Common myeloid progenitor, CD34-positive (primary cell): ENCODE results near the gene RAP2A.

ENCODE experiments used
- CTCF ChIA-PET: fragments of 350-600 bp; sonication (Branson Sonifier 250); formaldehyde crosslinking; loops from one replicate; lab custom pipeline; 2021; ENCODE audit warnings: antibody characterized with exemption; lab: Charles Lee
- POLR2A ChIA-PET: fragments of 350-600 bp; sonication (Branson Sonifier 250); formaldehyde crosslinking; loops from one replicate; lab custom pipeline; 2021; ENCODE audit warnings: antibody characterized with exemption; lab: Charles Lee
- DNase-seq, 3 donors: peaks; one replicate each; pipeline versions ENCODE4 v3.0.0 to v3.0.0-alpha.2; 2013
- H3K27ac ChIP-seq, 2 experiments: 1 replicate in 1 of 2; 2 replicates in 1 of 2; pipeline ENCODE4 v1.7.0; 2013; ENCODE audit warnings: inconsistent platforms in 2 of 2, low read length in 2 of 2, mild to moderate bottlenecking in 2 of 2, low read depth in 1 of 2, moderate library complexity in 1 of 2; ENCODE audit not compliant: severe bottlenecking in 2 of 2, insufficient read depth in 1 of 2, poor library complexity in 1 of 2
- H3K27me3 ChIP-seq, 5 experiments: replicated peaks in 2 of 5; 1 replicate in 3 of 5; 2 replicates in 2 of 5; pipeline versions ENCODE4 v1.6.1 to v1.7.0; 2013; ENCODE audit warnings: low read length in 4 of 5, mild to moderate bottlenecking in 2 of 5, moderate library complexity in 2 of 5, inconsistent platforms in 1 of 5; ENCODE audit not compliant: insufficient read depth in 5 of 5, control insufficient read depth in 4 of 5
- H3K36me3 ChIP-seq, 4 experiments: 1 replicate in 2 of 4; 2 replicates in 2 of 4; pipeline versions ENCODE4 v1.6.1 to v1.7.0; 2013; ENCODE audit warnings: low read length in 3 of 4, control low read depth in 1 of 4, mild to moderate bottlenecking in 1 of 4; ENCODE audit not compliant: control insufficient read depth in 4 of 4, insufficient read depth in 4 of 4
- H3K4me1 ChIP-seq, 4 experiments: 1 replicate in 3 of 4; 2 replicates in 1 of 4; pipeline versions ENCODE4 v1.6.1 to v1.7.1; 2013; ENCODE audit warnings: low read length in 3 of 4, mild to moderate bottlenecking in 3 of 4, control low read depth in 1 of 4, inconsistent platforms in 1 of 4, moderate library complexity in 1 of 4; ENCODE audit not compliant: control insufficient read depth in 4 of 4, insufficient read depth in 4 of 4; ENCODE audit errors: control extremely low read depth in 1 of 4
- H3K4me3 ChIP-seq, 7 experiments: 1 replicate in 4 of 7; 2 replicates in 3 of 7; pipeline versions ENCODE4 v1.5.1 to v1.7.0; 2013; ENCODE audit warnings: mild to moderate bottlenecking in 7 of 7, low read length in 6 of 7, moderate library complexity in 6 of 7, inconsistent platforms in 2 of 7, low read depth in 2 of 7, control low read depth in 1 of 7; ENCODE audit not compliant: insufficient read depth in 4 of 7, control insufficient read depth in 1 of 7; ENCODE audit errors: extremely low read depth in 1 of 7
- H3K9me3 ChIP-seq, 5 experiments: 1 replicate in 4 of 5; 2 replicates in 1 of 5; pipeline versions ENCODE4 v1.6.1 to v1.7.1; 2013; ENCODE audit warnings: low read length in 4 of 5, mild to moderate bottlenecking in 2 of 5, inconsistent platforms in 1 of 5, low read depth in 1 of 5, moderate library complexity in 1 of 5; ENCODE audit not compliant: control insufficient read depth in 4 of 5, insufficient read depth in 2 of 5; ENCODE audit errors: control extremely low read depth in 1 of 5
- WGBS: methylation state at CpG from one replicate; pipeline ENCODE4 v1.1.5; 2013; ENCODE audit not compliant: insufficient coverage; 5-methylcytosine and 5-hydroxymethylcytosine counted together

The RAP2A gene

DNA sequence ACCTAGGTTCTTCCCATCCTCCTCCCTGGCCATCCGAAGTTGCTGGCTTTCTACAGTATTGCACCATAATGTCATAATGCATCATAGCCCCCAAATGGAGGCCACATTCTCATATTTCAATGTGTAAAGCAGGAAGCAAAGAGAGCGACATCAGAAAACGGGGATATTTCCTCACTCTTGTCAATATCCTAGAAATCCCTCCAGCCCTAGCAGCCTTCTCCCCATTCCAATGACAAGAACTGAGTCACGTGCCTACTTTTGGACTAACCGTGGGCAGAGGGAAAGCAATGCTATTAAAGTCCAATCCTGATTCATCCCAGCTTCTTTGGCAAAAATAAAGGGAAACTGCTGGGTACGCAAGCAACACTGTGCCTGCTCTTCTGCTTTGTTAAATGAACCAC, 4.3 kb upstream of the RAP2A start:
- H3K27ac ChIP-seq, result no peak overlapping the region
- peaks cover 2 to 19% (median 4%) of the 10 kb centered on the region in 4 experiments for H3K4me1 ChIP-seq
- H3K27me3 ChIP-seq, result no peaks in the 10 kb centered on the region
- ChIA-PET POLR2A (no interaction called here), CTCF (no interaction called here)
- H3K4me3 ChIP-seq, result no peak overlapping the region
- no peak for DNase-seq
- no peaks in the 10 kb centered on the region for H3K36me3 ChIP-seq
- 100% methylated on average over 4 of the region's 6 CpGs for WGBS
- H3K9me3 ChIP-seq, result no peaks in the 10 kb centered on the region

DNA sequence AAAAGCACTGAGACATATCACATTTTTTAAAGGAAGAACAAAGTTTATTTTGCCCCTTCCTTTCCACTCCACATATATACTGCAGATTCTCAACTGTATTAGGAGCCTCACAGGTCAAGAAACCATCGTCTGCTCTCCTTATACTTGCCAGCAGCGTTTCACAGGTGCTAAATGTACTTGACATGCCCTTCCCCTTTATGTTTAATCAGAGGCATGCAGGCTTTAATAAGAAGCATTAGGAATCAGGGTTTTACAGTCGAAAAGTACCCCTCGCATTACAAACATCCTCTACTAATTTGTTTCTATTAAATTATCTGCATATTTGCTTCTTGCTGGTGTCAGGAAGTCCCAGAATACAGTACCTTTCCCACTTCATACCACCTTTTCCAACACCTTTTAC, 3.7 kb upstream of the RAP2A start:
- no peak overlapping the region for H3K4me3 ChIP-seq
- H3K9me3 ChIP-seq, result no peaks in the 10 kb centered on the region
- peaks cover 2 to 25% (median 8%) of the 10 kb centered on the region in 4 experiments for H3K4me1 ChIP-seq
- ChIA-PET CTCF (no interaction called here), POLR2A (no interaction called here)
- H3K27ac ChIP-seq, result no peak overlapping the region
- H3K27me3 ChIP-seq, result no peaks in the 10 kb centered on the region
- H3K36me3 ChIP-seq, result no peaks in the 10 kb centered on the region
- DNase-seq, result no peak
- WGBS, result 100% methylated on average over 1 of the region's 4 CpGs

DNA sequence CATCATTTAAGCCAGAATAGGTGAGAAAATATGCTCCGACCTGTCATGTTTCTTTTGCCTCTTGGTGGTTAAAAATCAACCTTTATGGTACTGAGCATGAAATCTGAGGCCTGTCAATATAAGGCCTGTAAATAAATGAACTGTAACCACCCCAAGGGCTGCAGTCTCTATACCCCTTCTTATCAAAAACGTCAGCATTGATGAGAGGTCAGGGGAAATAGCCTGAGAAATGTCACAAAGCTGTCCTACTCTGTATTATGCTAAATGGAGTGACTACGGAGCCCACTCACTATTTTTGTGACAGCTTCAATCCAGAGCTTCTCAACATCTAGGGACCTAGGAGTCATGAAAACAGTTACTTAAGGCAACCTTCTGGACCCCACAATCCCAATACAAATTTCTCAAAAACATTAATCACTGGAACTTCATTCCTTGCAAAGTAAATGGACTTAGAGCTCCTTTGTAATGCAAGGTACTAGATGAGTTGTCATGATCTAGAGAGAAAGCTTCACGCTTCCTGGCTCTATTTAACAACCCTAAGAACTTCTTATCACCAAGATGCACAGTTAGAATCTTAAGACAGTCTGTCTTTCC, 2.7 kb upstream of the RAP2A start:
- Histone ChIP-seq H3K36me3 (no peaks in the 10 kb centered on the region), H3K4me3 (no peak overlapping the region), H3K9me3 (no peaks in the 10 kb centered on the region), H3K27ac (no peak overlapping the region), H3K4me1 (peaks cover 7 to 34% (median 13%) of the 10 kb centered on the region in 4 experiments), H3K27me3 (no peaks in the 10 kb centered on the region)
- ChIA-PET CTCF (interaction anchor here (1.2 to 1.8 kb wide), 3 partner anchors 8 to 321 kb away, joined by 3 to 5 read pairs (median 4); no protein-coding TSS in a partner anchor), POLR2A (no interaction called here)
- WGBS, result 82% methylated on average over 3 of the region's 4 CpGs
- no peak for DNase-seq

DNA sequence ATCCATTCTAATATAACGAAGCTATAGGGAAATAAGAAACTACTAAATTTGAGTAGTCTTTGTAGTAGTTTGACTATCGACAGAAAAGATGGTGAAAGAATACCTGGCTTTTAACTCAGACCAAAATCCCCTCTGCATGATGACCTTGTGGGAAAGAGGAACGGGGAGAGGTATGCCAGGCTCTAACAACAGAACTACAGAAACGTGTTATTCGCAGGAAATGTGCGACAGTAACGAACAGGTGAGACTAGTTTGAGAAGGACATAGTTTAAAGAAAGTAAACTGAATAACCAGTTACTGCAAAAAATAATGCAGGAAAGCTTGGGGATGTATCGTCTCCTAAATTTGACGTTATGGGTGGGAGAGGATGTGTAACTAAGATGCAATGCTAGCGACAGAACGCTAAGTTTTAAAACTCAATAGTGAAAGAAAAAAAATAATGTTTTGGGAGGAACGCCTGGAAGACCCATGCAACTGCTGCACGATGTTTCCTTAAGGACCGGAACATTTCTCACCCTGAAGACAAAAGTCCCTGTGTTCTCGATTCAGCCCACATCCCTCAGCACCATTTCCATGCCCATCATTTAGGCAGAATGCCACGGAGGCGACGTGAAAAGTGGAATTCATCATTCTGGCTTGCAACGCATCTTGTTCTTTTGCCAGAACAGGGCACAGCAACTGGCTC, 1.6 kb upstream of the RAP2A start:
- Histone ChIP-seq H3K9me3 (no peaks in the 10 kb centered on the region), H3K27me3 (no peaks in the 10 kb centered on the region), H3K4me1 (peaks cover 7 to 36% (median 14%) of the 10 kb centered on the region in 4 experiments), H3K4me3 (peak overlapping the region; percentile 64 to 99 (median 86)), H3K36me3 (no peaks in the 10 kb centered on the region), H3K27ac (peak overlapping the region; percentile 41 to 73)
- CTCF ChIA-PET, result interaction anchor here (1.2 to 1.8 kb wide), 5 partner anchors 10 to 322 kb away, joined by 3 to 5 read pairs (median 4); no protein-coding TSS in a partner anchor
- 10% methylated on average over 15 of the region's 19 CpGs for WGBS
- POLR2A ChIA-PET, result interaction anchor here (0.7 to 1.3 kb wide), 2 partner anchors 9 to 45 kb away, joined by 3 to 6 read pairs; no protein-coding TSS in a partner anchor
- DNase-seq, result peak in 1 of 3 donors; percentile 31

- H3K9me3 ChIP-seq, result no peaks in the 10 kb centered on the region
- peak overlapping the region; percentile 64 to 99 (median 90) for H3K4me3 ChIP-seq
- CTCF ChIA-PET, result interaction anchor here (0.7 to 1.8 kb wide), 5 partner anchors 10 to 321 kb away, joined by 3 to 5 read pairs (median 4); no protein-coding TSS in a partner anchor
- under 1% methylated on average over 45 of the region's 50 CpGs for whole genome bisulfite sequencing
- peak overlapping the region; percentile 98 to 99 for H3K27ac ChIP-seq
- peaks cover 7 to 36% (median 14%) of the 10 kb centered on the region in 4 experiments for H3K4me1 ChIP-seq
- DNase-seq, result peak; percentile 100
- H3K36me3 ChIP-seq, result peaks cover 0 to under 1% (median 0%) of the 10 kb centered on the region in 4 experiments
- POLR2A ChIA-PET, result interaction anchor here (0.7 to 1.3 kb wide), 3 partner anchors 9 to 309 kb away, joined by 3 to 6 read pairs (median 3); no protein-coding TSS in a partner anchor
- H3K27me3 ChIP-seq, result no peaks in the 10 kb centered on the region
These were observed 847 bp upstream of the RAP2A start for GRCh38 chr13:97432917-97433726.

GRCh38 chr13:97434397-97435201, 630 bp downstream of the RAP2A start:
- Histone ChIP-seq H3K27me3 (no peaks in the 10 kb centered on the region), H3K9me3 (no peaks in the 10 kb centered on the region), H3K27ac (peak overlapping the region; percentile 28 to 67), H3K4me1 (peaks cover 7 to 41% (median 14%) of the 10 kb centered on the region in 4 experiments), H3K4me3 (peak overlapping the region; percentile 76 to 92 (median 83)), H3K36me3 (peaks cover 0 to 2% (median 0%) of the 10 kb centered on the region in 4 experiments)
- POLR2A ChIA-PET, result no interaction called here
- 0% methylated on average over 39 of the region's 60 CpGs for WGBS
- CTCF ChIA-PET, result no interaction called here
- peak; percentile 27 to 66 (median 61) for DNase-seq
